K562 (cell line): ENCODE results near the gene SUMO3. TPM values are rescaled to one million over a fixed set of nuclear protein-coding genes. Genes with fewer than 3 reads are reported as not detected.

Source experiments
- ATAC-seq: fragments of 200-7000 bp; cut with Tn5 transposase; 3 replicates; pipeline ENCODE4 v1.9.1; 2020; ENCODE audit warnings: moderate library complexity
- BruUV-seq: library from RNA; stranded (reverse); fragments of 400-500 nt; replicated peaks from 2 replicates; lab custom pipeline; 2021; lab: Mats Ljungman, UMichigan
- CTCF ChIA-PET: fragments of 300-600 bp; formaldehyde crosslinking; extraction: SDS; loops from one replicate; lab custom pipeline; 2021; ENCODE audit warnings: low intra/inter-chr PET ratio; lab: Yijun Ruan, JAX
- POLR2A ChIA-PET: fragments of 300-600, 350-650 bp; sonication (Branson Sonifier 250); formaldehyde crosslinking; extraction: SDS; loops from one replicate; lab custom pipeline; 2021; ENCODE audit warnings: antibody characterized with exemption, inconsistent platforms; lab: Yijun Ruan, JAX
- DNase-seq, 4 experiments: peaks; one replicate each; pipeline versions ENCODE4 v3.0.0 to v3.0.0-alpha.2; 2011 to 2018; ENCODE audit warnings: low spot score in 3 of 4, mixed read lengths in 3 of 4; ENCODE audit errors: extremely low read depth in 1 of 4
- FAIRE-seq: peaks from 2 replicates; lab custom pipeline; 2011; peaks lifted over from hg19 to GRCh38; lab: Jason Lieb, UNC
- H2AFZ ChIP-seq: 2 replicates; pipeline ENCODE4 v1.6.0; 2011; ENCODE audit warnings: low read depth, low read length, control low read depth, inconsistent platforms
- H3K27ac ChIP-seq: fragments of 200-600 bp; 3 replicates; pipeline ENCODE4 v1.8.0; 2011; ENCODE audit warnings: low read depth, mild to moderate bottlenecking, control low read depth, inconsistent platforms, low read length, moderate library complexity, mixed read lengths; ENCODE audit errors: extremely low read depth
- H3K27me3 ChIP-seq, 2 experiments: fragments of 300-600 bp in 1 of 2; 2 replicates in 1 of 2; 3 replicates in 1 of 2; pipeline versions ENCODE4 v1.6.0 to v1.8.0; 2011; ENCODE audit warnings: inconsistent platforms in 2 of 2, low read length in 2 of 2, mild to moderate bottlenecking in 1 of 2, mixed read lengths in 1 of 2, moderate library complexity in 1 of 2; ENCODE audit not compliant: control insufficient read depth in 2 of 2, insufficient read depth in 2 of 2
- H3K36me3 ChIP-seq: fragments of 300-600 bp; 3 replicates; pipeline ENCODE4 v1.8.0; 2011; ENCODE audit warnings: mild to moderate bottlenecking, low read length, inconsistent platforms; ENCODE audit not compliant: control insufficient read depth, insufficient read depth
- H3K4me1 ChIP-seq, 2 experiments: fragments of 200-600 bp in 1 of 2; replicated peaks in 1 of 2; 2 replicates in 1 of 2; 3 replicates in 1 of 2; pipeline versions ENCODE4 v1.5.1 to v1.8.0; 2011; ENCODE audit warnings: inconsistent platforms in 2 of 2, low read length in 2 of 2, mild to moderate bottlenecking in 1 of 2, mixed read lengths in 1 of 2, moderate library complexity in 1 of 2; ENCODE audit not compliant: control insufficient read depth in 2 of 2, insufficient read depth in 2 of 2
- H3K4me2 ChIP-seq: 2 replicates; pipeline ENCODE4 v1.6.1; 2011; ENCODE audit warnings: low read length, control low read depth, inconsistent platforms, mixed read lengths; ENCODE audit not compliant: insufficient read depth
- H3K4me3 ChIP-seq: fragments of 200-600 bp; sonication (generic), shearing (Covaris generic); 2 replicates; pipeline ENCODE4 v1.5.1; 2016; ENCODE audit warnings: control low read depth, inconsistent platforms
- H3K79me2 ChIP-seq: fragments of 200-600 bp; 3 replicates; pipeline ENCODE4 v1.8.0; 2011; ENCODE audit warnings: low read length, inconsistent platforms; ENCODE audit not compliant: control insufficient read depth, insufficient read depth
- H3K9ac ChIP-seq, 2 experiments: 2 replicates each; pipeline versions ENCODE4 v1.6.0 to v1.6.1; 2011; ENCODE audit warnings: low read depth in 2 of 2, low read length in 2 of 2, control low read depth in 1 of 2, inconsistent platforms in 1 of 2, mild to moderate bottlenecking in 1 of 2, mixed read lengths in 1 of 2; ENCODE audit not compliant: insufficient read depth in 1 of 2
- H3K9me1 ChIP-seq: one replicate; pipeline ENCODE4 v1.6.0; 2011; ENCODE audit warnings: inconsistent platforms, mild to moderate bottlenecking, low read length, moderate library complexity; ENCODE audit not compliant: control insufficient read depth, insufficient read depth
- H3K9me3 ChIP-seq: replicated peaks from 2 replicates; pipeline ENCODE4 v1.5.1; 2011; ENCODE audit warnings: low read depth, low read length, inconsistent platforms; ENCODE audit not compliant: control insufficient read depth, insufficient read depth
- H4K20me1 ChIP-seq: replicated peaks from 2 replicates; pipeline ENCODE4 v1.6.1; 2011; ENCODE audit warnings: low read length, inconsistent platforms, mixed read lengths; ENCODE audit not compliant: control insufficient read depth, insufficient read depth
- CBFA2T3 ChIP-seq: fragments of 450-650 bp; IDR thresholded peaks from 2 replicates; pipeline ENCODE4 v1.6.1; 2017
- CBX5 ChIP-seq: IDR thresholded peaks from 2 replicates; pipeline ENCODE4 v1.6.1; 2014; ENCODE audit warnings: low read depth, borderline replicate concordance
- CHD4 ChIP-seq: fragments of 200-600 bp; sonication (generic); IDR thresholded peaks from 3 replicates; pipeline ENCODE4 v1.6.1; 2012; ENCODE audit warnings: low read depth, mild to moderate bottlenecking, mixed read lengths, low read length, inconsistent platforms; ENCODE audit not compliant: insufficient read depth, insufficient replicate concordance, poor library complexity, severe bottlenecking
- DPF2 ChIP-seq: fragments of 450-650 bp; IDR thresholded peaks from 2 replicates; pipeline ENCODE4 v1.6.1; 2016
- ETV5 ChIP-seq: sonication (generic); formaldehyde crosslinking; IDR thresholded peaks from 2 replicates; pipeline ENCODE4 v1.4.0; 2020; ENCODE audit warnings: low read depth, mild to moderate bottlenecking, missing genetic modification reagents
- MAFG ChIP-seq: fragments of 450-650 bp; conservative IDR thresholded peaks from 2 replicates; pipeline ENCODE4 v1.6.1; 2016; ENCODE audit warnings: missing genetic modification characterization, missing compliant biosample characterization
- MYBL2 ChIP-seq, 2 experiments: fragments of 450-650 bp in 1 of 2; sonication (generic) in 1 of 2; formaldehyde crosslinking in 1 of 2; IDR thresholded peaks; 2 replicates each; pipeline versions ENCODE4 v1.6.1 to v1.8.1; 2017 to 2022; ENCODE audit warnings: borderline replicate concordance in 1 of 2, inconsistent platforms in 1 of 2, low read depth in 1 of 2, mild to moderate bottlenecking in 1 of 2, missing genetic modification reagents in 1 of 2, moderate library complexity in 1 of 2
- NR4A1 ChIP-seq, 2 experiments: fragments of 250-450 bp in 1 of 2; fragments of 450-650 bp in 1 of 2; sonication (Bioruptor Pico) in 1 of 2; IDR thresholded peaks; 2 replicates each; pipeline versions ENCODE4 v1.4.0 to v1.6.1; 2016 to 2020; ENCODE audit warnings: mild to moderate bottlenecking in 2 of 2, missing compliant biosample characterization in 1 of 2, missing genetic modification characterization in 1 of 2, moderate library complexity in 1 of 2
- PHB ChIP-seq: fragments of 250-450 bp; sonication (Bioruptor Pico); IDR thresholded peaks from 2 replicates; pipeline ENCODE4 v1.5.0; 2021
- SMC3 ChIP-seq: conservative IDR thresholded peaks from 2 replicates; pipeline ENCODE4 v1.6.1; 2011; ENCODE audit warnings: low read depth, low read length, improper control_type of control experiment; ENCODE audit not compliant: insufficient read depth
- TAF9B ChIP-seq: fragments of 450-650 bp; IDR thresholded peaks from 2 replicates; pipeline ENCODE4 v1.6.1; 2018; ENCODE audit warnings: mild to moderate bottlenecking; ENCODE audit not compliant: partially characterized antibody
- TCF7L2 ChIP-seq: fragments of 150-350 bp; IDR thresholded peaks from 2 replicates; pipeline ENCODE4 v1.6.1; 2016; ENCODE audit warnings: low read depth, mild to moderate bottlenecking, low read length, moderate library complexity
- ZBTB33 ChIP-seq: sonication (generic); formaldehyde crosslinking; IDR thresholded peaks from 2 replicates; pipeline ENCODE4 v1.8.1; 2023; ENCODE audit warnings: mild to moderate bottlenecking, missing genetic modification reagents
- WGBS: fragments of 100-300 bp; shearing (Covaris generic); methylation state at CpG from one replicate; pipeline ENCODE4 v1.1.6; 2016; ENCODE audit warnings: low coverage, mixed read lengths; ENCODE audit not compliant: insufficient coverage; ENCODE audit errors: missing lambda C conversion rate; 5-methylcytosine and 5-hydroxymethylcytosine counted together
- in situ Hi-C: fragments of 300-500 bp; cut with MboI; formaldehyde crosslinking; loops from 4 replicates; pipeline ENCODE4 v1.15.0; 2018; ENCODE audit warnings: inconsistent platforms, mixed read lengths
- intact Hi-C: fragments of 100-400 bp; cut with micrococcal nuclease; formaldehyde crosslinking; loops from 2 replicates; pipeline ENCODE4 v1.14.2; 2022
- polyA plus RNA-seq, 8 experiments: library from polyadenylated mRNA; depleted of rRNA in 4 of 8; stranded (reverse) in 5 of 8; unstranded in 3 of 8; fragments of >200 nt; fragmentation: Nextera tagmentation in 2 of 8; fragmentation: Illumina TruSeq in 1 of 8; extraction: Ambion mirVana in 2 of 8; extraction: Trizol in 1 of 8; gene quantifications; 2 replicates each; pipeline versions ENCODE4 v1.2.1 to v1.2.3, GENCODE V29; 2011 to 2014; ENCODE audit warnings: inconsistent platforms in 1 of 8, missing spikeins in 1 of 8
- total RNA-seq, 7 experiments: library from RNA; depleted of rRNA in 6 of 7; stranded (reverse); fragments of >200 nt in 6 of 7; fragmentation: Illumina TruSeq in 2 of 7; extraction: Trizol in 2 of 7; gene quantifications; 2 replicates each; pipeline versions ENCODE4 v1.2.1 to v1.2.3, GENCODE V29; 2011 to 2021; ENCODE audit warnings: low replicate concordance in 1 of 7

Gene SUMO3
- total and polyA plus RNA-seq, 9 of the 15 experiments (the other 6 are each of a cell fraction or from before 2014, with no cell fraction given) = 13.9 to 143 (median 113) TPM

GRCh38 chr21:44867464-44867863 is 49.6 kb upstream of the SUMO3 start:
- Histone ChIP-seq H3K36me3 (peaks cover 41% of the 10 kb centered on the region), H3K4me3 (no peak overlapping the region), H3K27me3 (no peaks in the 10 kb centered on the region), H4K20me1 (peaks cover 52% of the 10 kb centered on the region), H3K27ac (no peak overlapping the region), H3K9me1 (peaks cover 22% of the 10 kb centered on the region), H3K79me2 (peaks cover 91% of the 10 kb centered on the region), H3K9ac (peak overlapping the region in 1 of 2 experiments; percentile 56; a peak in 1 of 4 replicates), H3K4me1 (peaks cover 37 to 58% of the 10 kb centered on the region in 2 experiments), H3K4me2 (no peak overlapping the region), H3K9me3 (no peaks in the 10 kb centered on the region), H2AFZ (no peak overlapping the region)
- ATAC-seq (no peak), FAIRE-seq (no peak), DNase-seq (no peak)
- no TSS peak for BruUV-seq
- intact Hi-C loops = no loop called here
- ChIA-PET POLR2A (interaction anchor here (0.7 kb wide), 1 partner anchor 13 kb away, joined by 4 read pairs; no protein-coding TSS in a partner anchor), CTCF (no interaction called here)
- in situ Hi-C loops = no loop called here
- TF ChIP-seq TCF7L2 (no peak), ZBTB33 (peak; percentile 71)
- WGBS = 88% methylated on average over 12 of the region's 15 CpGs

- 75% methylated on average over 7 of the region's 7 CpGs for WGBS
- BruUV-seq = no TSS peak
- intact Hi-C loops = no loop called here
- H3K4me3 ChIP-seq = no peak overlapping the region
- in situ Hi-C loops = no loop called here
- ATAC-seq (no peak), DNase-seq (peak in 1 of 4 experiments; percentile 48), FAIRE-seq (no peak)
- ChIA-PET CTCF (no interaction called here), POLR2A (interaction anchor here (0.9 to 1.1 kb wide), 5 partner anchors 9 to 77 kb away, joined by 3 to 5 read pairs (median 3); no protein-coding TSS in a partner anchor)
- peaks cover 89% of the 10 kb centered on the region for H3K79me2 ChIP-seq
- peaks cover 48% of the 10 kb centered on the region for H4K20me1 ChIP-seq
- peaks cover 43% of the 10 kb centered on the region for H3K36me3 ChIP-seq
- no peaks in the 10 kb centered on the region for H3K27me3 ChIP-seq
- H3K9me1 ChIP-seq = peaks cover 19% of the 10 kb centered on the region
- no peak overlapping the region for H2AFZ ChIP-seq
- H3K9ac ChIP-seq = no peak overlapping the region
- H3K4me2 ChIP-seq = peak overlapping the region; percentile 22; the same call in 1 of the 2 replicates
- H3K9me3 ChIP-seq = no peaks in the 10 kb centered on the region
- H3K27ac ChIP-seq = peak overlapping the region; percentile 37; the same call in 1 of the 3 replicates
- H3K4me1 ChIP-seq = peaks cover 34 to 51% of the 10 kb centered on the region in 2 experiments
- peak; percentile 89 for TF ChIP-seq MAFG (tag)
- TF ChIP-seq DPF2 = peak; percentile 45; the same call in 1 of the 2 replicates
- TF ChIP-seq MYBL2 (IDR thresholded peaks at IDR 0.05; ENCODE audit: low read depth) = no peak
- TF ChIP-seq MYBL2 (CRISPR knock-in tag; IDR thresholded peaks at IDR 0.05; ENCODE audit: borderline replicate concordance) = no peak
- TF ChIP-seq ETV5 (CRISPR knock-in tag) = no peak
- 0 out of 2 replicates have a peak, but pooled peaks have one; percentile 12 for TF ChIP-seq CBFA2T3
- TF ChIP-seq TAF9B = no peak
- no peak for TF ChIP-seq SMC3
- TF ChIP-seq CHD4 = no peak
- no peak for TF ChIP-seq CBX5
- TF ChIP-seq NR4A1 (CRISPR knock-in tag; IDR thresholded peaks at IDR 0.05) = no peak
- TF ChIP-seq NR4A1 (tag; IDR thresholded peaks at IDR 0.05) = no peak
- no peak for TF ChIP-seq PHB (CRISPR knock-in tag)
These were observed 48.9 kb upstream of the SUMO3 start for GRCh38 chr21:44866780-44867179.
